NCI-H1930 (cell line): ENCODE results near the gene HS3ST4.

ENCODE experiments used
- DNase-seq, 2 experiments: peaks; one replicate each; lab custom pipeline; 2025; lab: John Stamatoyannopoulos, UW

Gene HS3ST4

DNA sequence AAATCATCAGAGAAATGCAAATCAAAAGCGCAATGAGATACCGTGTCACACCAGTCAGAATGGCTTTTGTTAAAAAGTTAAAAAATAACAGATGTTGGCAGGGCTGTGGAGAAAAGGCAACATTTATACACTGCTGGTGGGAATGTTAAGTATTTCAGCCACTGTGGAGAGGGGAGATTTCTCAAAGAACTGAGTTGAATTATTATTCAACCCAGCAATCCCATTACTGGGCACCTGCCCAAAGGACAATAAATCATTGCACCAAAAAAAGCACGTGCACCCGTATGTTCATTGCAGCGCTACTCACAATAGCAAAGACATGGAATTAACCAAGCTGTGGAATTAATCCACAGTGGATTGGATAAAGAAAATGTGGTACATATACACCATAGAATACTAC, 204.7 kb downstream of the HS3ST4 start:
- DNase-seq, result no peak

DNA sequence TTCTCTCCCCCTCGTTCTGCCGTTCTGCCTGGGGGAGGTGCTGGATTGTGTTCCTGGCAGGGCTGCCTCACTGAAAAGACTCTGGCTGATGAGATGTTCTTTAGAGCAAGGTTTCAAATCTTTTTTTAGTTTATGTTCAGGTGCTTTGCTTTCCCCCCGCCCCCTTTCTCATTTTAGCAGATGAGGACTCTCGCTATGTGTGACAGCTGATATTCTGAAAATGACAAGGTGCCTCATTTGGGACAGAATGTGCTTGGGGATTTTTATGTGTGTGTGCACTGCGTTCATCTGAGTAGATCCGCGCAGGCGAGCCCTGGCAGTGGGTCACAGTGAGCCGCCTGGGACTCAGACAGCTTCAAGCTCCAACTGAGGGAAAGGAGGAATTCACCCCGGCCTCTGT, 205.9 kb downstream of the HS3ST4 start:
- no peak for DNase-seq

DNA sequence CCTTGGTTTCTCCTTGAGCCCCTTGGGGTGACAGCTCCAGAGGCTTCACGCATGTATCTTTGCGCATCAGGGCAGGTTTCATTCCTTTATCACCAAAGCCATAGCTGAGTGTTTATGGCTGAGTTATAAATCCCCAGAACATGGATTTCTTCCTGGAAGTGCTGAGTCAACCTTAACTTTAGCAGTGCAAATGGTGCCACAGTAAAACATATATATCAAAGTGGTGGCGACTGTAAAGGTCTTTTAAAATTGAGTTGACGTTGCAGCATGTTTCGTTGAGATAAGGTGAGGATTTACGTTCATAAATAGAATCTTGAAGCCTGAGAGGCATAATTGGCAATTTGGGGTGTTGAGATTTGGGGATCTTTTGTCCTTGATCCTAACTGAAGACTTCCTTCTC, 214.1 kb downstream of the HS3ST4 start:
- DNase-seq, result no peak

DNA sequence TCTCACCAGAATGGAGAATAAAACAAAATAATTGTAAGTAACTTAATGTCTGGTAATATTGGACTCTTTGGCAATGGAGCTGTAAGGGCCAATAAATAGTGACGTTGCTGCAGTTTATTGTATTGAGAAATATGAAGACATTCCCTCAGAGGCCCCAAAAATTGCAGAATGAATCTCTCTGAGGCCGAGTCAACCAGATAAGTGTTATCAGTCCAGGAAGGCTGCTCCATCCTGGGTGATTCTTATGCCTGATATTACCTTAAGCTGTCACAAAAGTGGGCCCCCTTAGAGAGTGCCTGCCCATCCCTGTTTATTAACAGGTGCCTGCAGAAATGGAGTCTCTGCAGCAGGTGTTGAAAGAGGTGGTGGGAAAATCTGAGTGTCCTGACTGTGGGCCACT, 219.2 kb downstream of the HS3ST4 start:
- no peak for DNase-seq

DNA sequence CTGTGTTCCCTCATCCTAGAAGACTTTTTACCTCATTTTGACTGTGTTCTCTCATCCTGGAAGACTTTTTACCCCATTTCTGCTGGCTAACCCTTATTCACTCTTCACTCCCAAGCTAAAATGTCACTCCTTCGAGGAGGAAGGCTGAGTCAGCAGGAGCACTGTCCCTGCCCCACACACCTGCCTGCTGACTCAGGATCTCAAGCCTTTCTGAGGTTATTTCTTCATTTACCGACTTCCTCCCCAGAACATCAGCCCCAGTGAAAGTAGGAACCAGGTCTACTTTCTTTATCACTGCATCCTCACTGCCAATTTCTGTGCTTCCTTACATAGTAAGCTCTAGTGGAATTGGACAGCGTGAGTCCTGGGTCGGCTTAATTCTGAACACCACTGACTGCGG, 220.6 kb downstream of the HS3ST4 start:
- DNase-seq, result no peak

- no peak for DNase-seq
Measured at GRCh38 chr16:25914357-25914962, 222.7 kb downstream of the HS3ST4 start.

GRCh38 chr16:25916037-25916436, 224.3 kb downstream of the HS3ST4 start:
- no peak for DNase-seq

GRCh38 chr16:25922438-25922837, 230.7 kb downstream of the HS3ST4 start:
- DNase-seq, result no peak

DNA sequence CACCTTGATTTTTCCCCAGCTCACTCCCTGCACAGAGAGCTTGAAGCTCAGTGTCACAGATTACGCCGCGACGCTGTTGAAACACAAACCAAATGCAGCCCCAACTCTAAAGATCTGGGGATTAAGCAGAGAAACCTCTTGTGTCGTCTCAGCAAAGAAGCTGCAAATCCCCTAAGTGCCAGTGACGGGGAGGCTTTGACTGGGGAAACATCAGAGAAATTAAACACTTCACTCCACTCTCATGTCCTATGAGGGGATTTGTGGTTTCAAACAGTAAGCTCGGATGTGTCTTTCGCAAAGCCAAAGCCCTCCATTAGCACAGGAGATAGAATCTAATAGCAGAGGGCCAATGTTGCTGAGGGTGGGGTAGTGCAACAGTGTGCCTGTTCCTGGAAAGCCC, 233.7 kb downstream of the HS3ST4 start:
- DNase-seq, result no peak

- DNase-seq, result no peak
Measured at GRCh38 chr16:25931473-25932035, 239.8 kb downstream of the HS3ST4 start.

DNA sequence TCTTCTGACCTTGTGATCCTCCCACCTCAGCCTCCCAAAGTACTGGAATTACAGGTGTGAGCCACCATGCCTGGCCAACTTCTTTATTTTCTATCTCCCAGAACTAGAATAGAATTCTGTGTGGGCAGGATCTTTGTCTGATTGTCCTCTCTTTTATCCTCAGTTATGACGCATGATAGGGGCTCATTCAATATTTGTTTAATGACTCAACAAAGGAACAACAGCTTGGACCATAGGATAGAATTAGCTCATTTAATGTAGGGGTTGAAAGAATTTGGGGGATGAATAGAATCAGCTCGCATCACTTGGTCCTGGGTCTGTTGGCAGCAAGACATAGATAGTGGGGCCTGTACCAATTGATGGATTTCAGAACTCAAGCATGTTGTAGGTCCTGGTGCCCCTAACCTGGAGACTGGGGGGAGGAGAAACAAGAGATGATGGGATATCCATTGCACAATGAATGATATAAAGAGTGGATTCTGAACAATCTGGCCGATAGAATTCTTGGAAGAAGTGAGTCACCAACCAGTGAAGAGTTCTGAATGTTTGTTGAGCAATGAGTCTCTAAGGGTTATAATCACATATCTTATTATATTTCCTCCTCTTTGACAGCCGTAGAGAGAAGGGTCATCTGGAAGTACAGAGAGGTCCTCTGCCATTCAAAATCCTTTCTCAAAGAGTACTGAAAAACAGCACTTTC, 250.2 kb downstream of the HS3ST4 start:
- no peak for DNase-seq

GRCh38 chr16:25950586-25951281, 259.0 kb downstream of the HS3ST4 start:
- no peak for DNase-seq

DNA sequence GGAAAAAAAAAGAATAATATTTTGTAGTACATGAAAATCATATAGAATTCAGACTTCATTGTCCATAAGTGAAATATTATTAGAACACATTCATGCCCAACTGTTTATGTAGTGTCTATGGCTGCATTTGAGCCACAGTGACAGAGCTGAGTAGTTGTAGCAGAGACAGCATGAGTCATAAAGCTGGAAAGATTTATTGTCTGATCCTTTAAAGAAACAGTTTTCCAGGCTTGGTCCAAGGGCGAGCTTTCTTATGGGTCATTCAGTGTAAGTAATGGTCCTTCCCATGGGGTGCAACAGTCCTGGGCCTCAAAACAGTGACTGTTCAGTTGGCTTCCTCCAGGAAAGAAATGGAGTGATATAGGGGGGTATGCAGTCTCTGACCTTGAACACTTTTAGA, 260.2 kb downstream of the HS3ST4 start:
- no peak for DNase-seq

- no peak for DNase-seq
Measured at GRCh38 chr16:25952983-25953382, 261.2 kb downstream of the HS3ST4 start.

- no peak for DNase-seq
Measured at GRCh38 chr16:25957707-25958106, 265.9 kb downstream of the HS3ST4 start.

GRCh38 chr16:25959221-25959620, 267.5 kb downstream of the HS3ST4 start:
- DNase-seq, result no peak

DNA sequence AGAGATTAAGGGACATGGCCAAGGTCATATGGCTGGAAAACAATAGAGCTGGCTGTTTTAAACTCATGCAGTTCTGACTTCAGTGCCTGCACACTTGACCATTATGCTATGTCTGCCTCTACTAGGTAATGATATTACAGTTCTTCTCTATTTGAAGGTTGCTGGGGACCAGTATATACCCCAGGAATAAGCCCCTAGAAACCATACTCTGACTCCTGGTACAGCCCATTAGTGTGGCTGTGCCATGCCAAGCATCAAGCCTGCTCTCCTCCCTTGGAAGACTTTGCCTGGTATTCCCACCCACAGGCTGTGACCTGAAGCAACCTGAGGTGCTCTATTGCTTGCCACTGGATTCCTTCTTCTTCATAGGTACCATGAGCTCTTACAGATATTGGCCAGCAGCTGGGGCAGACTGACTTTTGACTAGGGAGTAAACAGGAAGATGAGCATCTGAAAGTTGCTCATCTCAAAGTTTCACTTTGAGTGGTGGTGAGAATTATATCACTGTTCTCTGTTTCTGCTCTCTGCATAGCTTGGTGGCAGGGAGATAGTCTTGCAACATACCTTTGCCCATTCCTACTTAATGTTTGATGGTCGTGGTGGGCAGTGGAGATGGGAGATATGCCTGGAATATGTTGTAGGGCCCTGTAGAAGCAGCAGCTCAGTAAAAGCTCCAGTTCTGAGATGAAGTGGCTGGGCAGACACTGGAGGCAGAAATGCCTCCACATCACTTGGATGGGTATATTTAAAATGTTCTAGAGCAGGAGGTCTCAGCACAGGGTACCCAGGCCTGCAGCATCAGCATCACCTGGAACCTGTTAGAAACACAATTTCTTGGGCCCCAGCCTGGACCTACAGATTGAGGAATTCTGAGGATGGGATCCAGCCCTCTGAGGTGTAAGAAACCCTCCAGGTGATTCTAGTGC, 274.7 kb downstream of the HS3ST4 start:
- no peak for DNase-seq

- DNase-seq, result no peak
Measured at GRCh38 chr16:25977121-25977520, 285.4 kb downstream of the HS3ST4 start.

- no peak for DNase-seq
Measured at GRCh38 chr16:25978218-25978617, 286.5 kb downstream of the HS3ST4 start.

- DNase-seq, result no peak
Measured at GRCh38 chr16:25988084-25988483, 296.3 kb downstream of the HS3ST4 start.

DNA sequence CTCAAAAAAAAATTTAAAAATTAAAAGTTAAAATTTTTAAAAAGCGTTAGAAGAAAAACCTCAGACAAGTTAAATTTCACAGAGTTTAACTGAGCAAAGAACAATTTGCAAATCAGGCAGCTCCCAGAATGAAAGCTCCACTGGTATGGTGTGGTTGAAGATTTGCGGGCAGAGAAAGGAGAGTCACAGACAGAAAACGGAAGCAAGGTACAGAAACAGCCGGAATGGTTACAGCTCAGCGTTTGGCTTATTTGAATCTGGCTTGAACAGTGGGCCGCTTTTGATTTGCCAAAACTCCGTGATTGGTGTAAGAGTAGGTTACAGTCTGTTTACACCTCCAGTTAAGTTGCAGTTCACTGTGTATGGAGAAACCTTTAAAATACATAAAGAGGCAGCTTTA, 297.1 kb downstream of the HS3ST4 start:
- DNase-seq, result no peak

- no peak for DNase-seq
Measured at GRCh38 chr16:25996052-25996451, 304.3 kb downstream of the HS3ST4 start.
